Ovary (tissue), 9 donors: ENCODE results near the gene DRAP1. TPM values are rescaled to one million over a fixed set of nuclear protein-coding genes. Genes with fewer than 3 reads are reported as not detected.

ENCODE experiments used
- DNase-seq, 5 donors: peaks; one replicate each; pipeline ENCODE4 v3.0.0-alpha.2; 2019 to 2020
- H3K27ac ChIP-seq, 2 donors: fragments of 200-600 bp; one replicate each; pipeline versions ENCODE4 v1.5.1 to v1.8.0; 2019 to 2022
- H3K27me3 ChIP-seq: fragments of 200-600 bp; one replicate; pipeline ENCODE4 v1.8.0; 2022
- H3K36me3 ChIP-seq: fragments of 200-600 bp; sonication (generic); one replicate; pipeline ENCODE4 v1.5.1; 2019
- H3K4me1 ChIP-seq: one replicate; pipeline ENCODE4 v1.8.1; 2013; ENCODE audit warnings: mild to moderate bottlenecking, moderate library complexity; ENCODE audit not compliant: insufficient read depth
- H3K4me3 ChIP-seq: fragments of 200-600 bp; sonication (generic); one replicate; pipeline ENCODE4 v1.5.1; 2017
- H3K9me3 ChIP-seq, 2 donors: fragments of 200-600 bp in 1 of 2; sonication (generic) in 1 of 2; one replicate each; pipeline versions ENCODE4 v1.5.1 to v1.8.1; 2013 to 2019; ENCODE audit warnings: mild to moderate bottlenecking in 1 of 2, moderate library complexity in 1 of 2
- EP300 ChIP-seq: sonication (generic); formaldehyde crosslinking; IDR thresholded peaks from one replicate; pipeline ENCODE4 v1.6.1; 2017; ENCODE audit warnings: antibody characterized with exemption
- POLR2A ChIP-seq: fragments of 450-650 bp; IDR thresholded peaks from one replicate; pipeline ENCODE4 v1.6.1; 2017; ENCODE audit warnings: antibody characterized with exemption, mild to moderate bottlenecking, moderate library complexity
- WGBS, 3 donors: extraction: QIAGEN DNeasy Blood & Tissue Kit in 1 of 3; methylation state at CpG; one replicate each; pipeline versions ENCODE4 v1.1.5 to v1.1.7; 2013 to 2017; 5-methylcytosine and 5-hydroxymethylcytosine counted together
- intact Hi-C, 4 donors: fragments of 100-400 bp; cut with DNase I; formaldehyde crosslinking; loops; one replicate each; pipeline versions ENCODE4 v1.11.0 to v1.15.1; 2022 to 2023
- polyA plus RNA-seq, 2 donors: library from polyadenylated mRNA; stranded (reverse); fragments of 200-250 nt in 1 of 2; fragments of 350-450 nt in 1 of 2; fragmentation: Illumina TruSeq in 1 of 2; extraction: RNeasy Lipid Tissue Mini Kit (QIAGEN cat#74804) in 1 of 2; gene quantifications; one replicate each; pipeline ENCODE4 v1.2.3, GENCODE V29; 2013 to 2014
- total RNA-seq, 7 donors: library from RNA; depleted of rRNA in 2 of 7; stranded (reverse); fragments of >200 nt in 2 of 7; fragmentation: NEBNext Ultra II Directional in 3 of 7; extraction: Animal tissue kit (Norgen Biotek cat#: 25700) in 3 of 7; gene quantifications; one replicate each; pipeline versions ENCODE4 v1.1.0 to v1.2.4, GENCODE V29; 2016 to 2023
- TF ChIP-seq, protein P1 (sequence below), 3 donors: fragments of 450-650 bp in 2 of 3; fragments of 200-600 bp in 1 of 3; IDR thresholded peaks; one replicate each; pipeline versions ENCODE4 v1.5.1 to v1.8.0; 2016 to 2022; ENCODE audit warnings: antibody characterized with exemption in 3 of 3, mild to moderate bottlenecking in 1 of 3
- donor health status: DM: no; HTN: no; CAD: no; lungs with moderate emphysema.
- donor health status: DM: no; HTN: no; CAD: no.
- donor health status: Bipolar disorder and iron deficiency.
- donor health status: DM: yes; HTN: yes; CAD: no.
- donor health status: DM: no; HTN: no; CAD: no.
- donor health status: DM: yes; HTN: yes; CAD: no.

Gene DRAP1
- total and polyA plus RNA-seq, 9 donors = 22.2 to 86.7 (median 78.3) TPM

DNA sequence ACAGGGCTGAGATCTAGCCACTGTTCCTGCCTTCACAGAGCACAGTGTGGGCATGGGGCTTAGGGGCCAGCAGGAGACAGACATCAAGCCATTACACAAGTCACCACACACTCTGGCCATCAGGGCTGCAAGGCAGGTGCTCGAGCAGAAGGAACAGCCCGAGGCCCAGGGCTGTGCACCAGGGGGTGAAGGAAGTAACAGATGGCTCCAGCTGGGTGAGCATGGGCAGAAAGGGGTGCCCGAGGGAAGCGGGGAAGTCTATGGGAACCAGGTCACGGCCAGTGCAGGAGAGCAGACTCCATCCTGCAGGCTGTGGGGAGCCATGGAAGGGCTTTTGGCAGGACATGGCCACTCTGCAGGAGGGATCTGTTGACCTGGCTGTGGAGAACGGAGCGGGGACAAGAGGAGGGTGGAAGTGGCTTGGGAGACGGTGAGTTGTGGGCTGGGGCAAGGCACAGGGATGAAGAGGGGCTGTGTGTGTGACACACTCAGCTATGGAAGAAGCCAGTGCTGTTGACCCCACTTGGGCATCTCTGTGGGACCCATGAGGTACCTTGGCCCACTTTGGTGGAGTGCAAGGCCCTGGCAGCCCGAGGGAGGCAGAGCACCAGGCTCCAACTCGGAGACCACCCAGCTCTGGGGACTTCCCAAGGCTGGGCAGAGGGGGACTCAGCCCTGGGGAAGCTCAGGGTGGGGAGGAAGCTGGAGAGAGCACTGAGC is 4.0 kb upstream of the DRAP1 start:
- 29 to 46% (median 29%) methylated on average over 10 of the region's 10 CpGs for WGBS, 3 donors
- H3K9me3 ChIP-seq = no peaks in the 10 kb centered on the region
- DNase-seq = peak in 1 of 5 donors; percentile 41
- H3K27ac ChIP-seq = peak overlapping the region; percentile 58 to 79
- TF ChIP-seq, protein P1, sequence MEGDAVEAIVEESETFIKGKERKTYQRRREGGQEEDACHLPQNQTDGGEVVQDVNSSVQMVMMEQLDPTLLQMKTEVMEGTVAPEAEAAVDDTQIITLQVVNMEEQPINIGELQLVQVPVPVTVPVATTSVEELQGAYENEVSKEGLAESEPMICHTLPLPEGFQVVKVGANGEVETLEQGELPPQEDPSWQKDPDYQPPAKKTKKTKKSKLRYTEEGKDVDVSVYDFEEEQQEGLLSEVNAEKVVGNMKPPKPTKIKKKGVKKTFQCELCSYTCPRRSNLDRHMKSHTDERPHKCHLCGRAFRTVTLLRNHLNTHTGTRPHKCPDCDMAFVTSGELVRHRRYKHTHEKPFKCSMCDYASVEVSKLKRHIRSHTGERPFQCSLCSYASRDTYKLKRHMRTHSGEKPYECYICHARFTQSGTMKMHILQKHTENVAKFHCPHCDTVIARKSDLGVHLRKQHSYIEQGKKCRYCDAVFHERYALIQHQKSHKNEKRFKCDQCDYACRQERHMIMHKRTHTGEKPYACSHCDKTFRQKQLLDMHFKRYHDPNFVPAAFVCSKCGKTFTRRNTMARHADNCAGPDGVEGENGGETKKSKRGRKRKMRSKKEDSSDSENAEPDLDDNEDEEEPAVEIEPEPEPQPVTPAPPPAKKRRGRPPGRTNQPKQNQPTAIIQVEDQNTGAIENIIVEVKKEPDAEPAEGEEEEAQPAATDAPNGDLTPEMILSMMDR (IDR thresholded peaks at IDR 0.05) = no peak
- TF ChIP-seq POLR2A (no peak), EP300 (no peak)
- no peaks in the 10 kb centered on the region for H3K27me3 ChIP-seq
- intact Hi-C loops = no loop called here
- H3K36me3 ChIP-seq = no peaks in the 10 kb centered on the region
- peaks cover 42% of the 10 kb centered on the region for H3K4me1 ChIP-seq
- no peak overlapping the region for H3K4me3 ChIP-seq

DNA sequence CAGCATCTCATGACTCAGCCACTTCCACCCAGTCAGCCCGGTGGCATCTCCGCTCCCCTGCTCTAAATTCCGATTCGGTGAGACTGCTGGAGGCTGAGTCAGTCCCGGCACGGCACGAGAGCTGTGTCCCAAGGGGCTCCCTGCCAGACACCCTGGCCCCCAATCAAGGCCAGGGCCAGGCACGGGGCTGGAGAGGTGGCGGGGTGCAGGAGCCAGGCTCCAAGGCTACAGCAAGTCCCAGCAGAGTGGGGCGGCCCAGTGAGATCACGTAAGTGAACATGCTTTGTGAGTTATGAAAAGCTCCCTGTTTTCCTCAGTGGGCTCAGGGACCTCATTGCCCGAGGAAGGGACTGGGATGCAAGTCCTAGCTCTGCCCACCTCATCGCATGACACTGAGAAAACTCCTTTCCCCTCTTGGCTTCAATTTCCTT is 3.4 kb upstream of the DRAP1 start:
- no peak overlapping the region for H3K4me3 ChIP-seq
- 5 to 10% (median 8%) methylated on average over 13 of the region's 13 CpGs for WGBS, 3 donors
- H3K27ac ChIP-seq = peak overlapping the region; percentile 58 to 79
- no peaks in the 10 kb centered on the region for H3K9me3 ChIP-seq
- DNase-seq = peak; percentile 83 to 91 (median 86)
- no peaks in the 10 kb centered on the region for H3K27me3 ChIP-seq
- H3K36me3 ChIP-seq = no peaks in the 10 kb centered on the region
- intact Hi-C loops = no loop called here
- H3K4me1 ChIP-seq = peaks cover 46% of the 10 kb centered on the region
- TF ChIP-seq EP300 = no peak
- TF ChIP-seq, protein P1 (IDR thresholded peaks at IDR 0.05) = no peak
- TF ChIP-seq POLR2A = no peak

DNA sequence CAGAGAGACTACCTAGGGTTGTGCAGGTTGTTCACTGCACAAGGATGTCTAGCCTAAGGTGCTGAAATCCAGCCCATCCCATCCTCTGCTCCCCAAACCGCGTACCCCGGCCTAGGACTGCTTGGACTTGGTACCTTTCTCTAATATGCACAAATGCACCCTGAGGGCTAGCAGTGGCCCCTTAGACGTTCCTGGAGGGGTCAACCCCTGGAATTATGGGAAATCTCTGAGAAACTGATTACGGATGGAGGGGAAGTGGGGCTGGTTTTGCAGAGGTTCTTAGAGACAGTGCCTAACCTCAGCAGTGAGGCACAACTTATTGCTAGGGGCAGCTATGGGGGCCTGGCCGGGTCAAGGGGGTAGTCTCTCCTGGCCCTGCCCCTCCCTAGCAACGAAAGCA is 2.8 kb upstream of the DRAP1 start:
- Histone ChIP-seq H3K4me1 (peaks cover 45% of the 10 kb centered on the region), H3K4me3 (no peak overlapping the region), H3K27me3 (no peaks in the 10 kb centered on the region), H3K27ac (peak overlapping the region; percentile 58 to 79), H3K36me3 (no peaks in the 10 kb centered on the region), H3K9me3 (no peaks in the 10 kb centered on the region)
- TF ChIP-seq POLR2A (no peak), EP300 (no peak)
- TF ChIP-seq, protein P1 (IDR thresholded peaks at IDR 0.05) = no peak
- no peak for DNase-seq
- 64 to 73% (median 68%) methylated on average over 7 of the region's 7 CpGs for whole genome bisulfite sequencing, 3 donors
- intact Hi-C loops = no loop called here

DNA sequence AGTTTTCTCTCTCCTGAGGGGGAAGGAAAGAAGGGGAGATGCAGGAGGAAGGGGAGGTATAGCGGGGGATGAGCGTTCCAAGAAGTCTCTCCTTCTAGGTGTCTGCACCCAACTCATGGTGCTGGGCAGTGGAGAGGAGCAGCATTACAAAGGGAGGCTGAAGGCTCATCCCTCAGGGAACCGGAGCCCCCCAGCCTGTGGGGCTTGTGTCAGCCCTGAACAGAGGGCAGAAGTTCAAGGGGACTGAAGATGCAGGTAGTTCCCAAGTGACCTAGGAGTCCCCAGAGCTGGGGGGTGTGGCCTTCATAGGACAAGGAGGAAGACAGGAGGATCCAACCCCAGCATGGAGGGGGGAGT is 2.2 kb upstream of the DRAP1 start:
- peaks cover 40% of the 10 kb centered on the region for H3K4me1 ChIP-seq
- 77 to 81% (median 81%) methylated on average over 3 of the region's 3 CpGs for WGBS, 3 donors
- H3K36me3 ChIP-seq = no peaks in the 10 kb centered on the region
- intact Hi-C loops = no loop called here
- peak in 1 of 5 donors; percentile 52 for DNase-seq
- H3K27me3 ChIP-seq = no peaks in the 10 kb centered on the region
- no peaks in the 10 kb centered on the region for H3K9me3 ChIP-seq
- peak overlapping the region in 1 of 2 donors; percentile 43 for H3K27ac ChIP-seq
- TF ChIP-seq, protein P1 (IDR thresholded peaks at IDR 0.05) = no peak
- TF ChIP-seq POLR2A (no peak), EP300 (no peak)
- H3K4me3 ChIP-seq = peak overlapping the region; percentile 92
